DMS153 (cell line): Measurements from ENCODE around the gene GALT.
"Not testable (repeated sequence)": the region's sequence is repeated elsewhere in the genome, so short reads cannot be mapped to it uniquely, and the experiment has no call there.

ENCODE experiments used
- DNase-seq: peaks from one replicate; lab custom pipeline; 2025; lab: John Stamatoyannopoulos, UW

GALT gene

GRCh38 chr9:34627716-34628655, 18.5 kb upstream of the GALT start:
- no peak for DNase-seq

DNA sequence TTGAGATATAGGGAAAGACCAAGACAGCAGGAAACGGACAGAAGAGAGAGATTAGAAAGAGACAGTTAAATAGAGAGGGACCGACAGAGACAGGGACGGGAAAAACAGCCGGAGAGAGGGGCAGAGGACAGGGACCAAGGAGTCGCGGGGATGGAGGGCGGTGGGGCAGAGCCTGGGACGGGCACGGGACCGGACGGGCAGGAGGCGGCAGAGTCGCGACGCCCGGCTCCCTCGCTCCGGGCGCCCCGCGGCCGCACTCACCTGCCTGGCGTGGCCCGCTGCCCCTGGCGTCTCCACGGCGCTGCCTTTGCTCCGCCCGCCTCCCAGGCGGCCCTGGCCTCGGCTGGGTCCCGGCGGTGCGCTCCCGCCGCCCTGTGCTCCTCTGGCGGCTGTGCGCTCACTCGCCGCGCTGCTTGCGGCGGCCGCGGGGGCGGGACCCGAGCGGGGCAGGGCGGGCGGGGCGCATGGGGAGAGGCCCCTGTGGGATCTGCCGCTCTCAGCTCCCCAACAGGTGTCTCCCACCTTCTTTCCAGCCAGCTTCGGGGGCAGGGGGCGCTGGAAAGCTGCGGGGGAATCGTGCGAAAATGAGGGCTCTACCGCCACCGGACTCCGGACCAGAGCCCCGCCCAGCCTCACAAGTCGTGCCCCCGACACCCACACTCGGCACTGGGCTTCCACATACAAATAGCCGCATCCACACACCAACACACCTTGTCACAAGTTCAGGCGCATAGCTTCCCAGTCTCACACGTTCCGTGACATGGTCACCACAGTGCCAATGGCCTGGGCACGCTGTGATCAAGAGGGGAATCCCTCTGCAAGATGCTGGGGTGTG, 17.6 kb upstream of the GALT start, which contains the start of gene ARID3C:
Gene ARID3C (minus strand): TSS at position 411 of the 835 bp plus-strand sequence. CDS start 1,052 bp downstream, outside the sequence.
- DNase-seq = no peak

GRCh38 chr9:34629491-34629808, 17.0 kb upstream of the GALT start:
- no peak for DNase-seq

DNA sequence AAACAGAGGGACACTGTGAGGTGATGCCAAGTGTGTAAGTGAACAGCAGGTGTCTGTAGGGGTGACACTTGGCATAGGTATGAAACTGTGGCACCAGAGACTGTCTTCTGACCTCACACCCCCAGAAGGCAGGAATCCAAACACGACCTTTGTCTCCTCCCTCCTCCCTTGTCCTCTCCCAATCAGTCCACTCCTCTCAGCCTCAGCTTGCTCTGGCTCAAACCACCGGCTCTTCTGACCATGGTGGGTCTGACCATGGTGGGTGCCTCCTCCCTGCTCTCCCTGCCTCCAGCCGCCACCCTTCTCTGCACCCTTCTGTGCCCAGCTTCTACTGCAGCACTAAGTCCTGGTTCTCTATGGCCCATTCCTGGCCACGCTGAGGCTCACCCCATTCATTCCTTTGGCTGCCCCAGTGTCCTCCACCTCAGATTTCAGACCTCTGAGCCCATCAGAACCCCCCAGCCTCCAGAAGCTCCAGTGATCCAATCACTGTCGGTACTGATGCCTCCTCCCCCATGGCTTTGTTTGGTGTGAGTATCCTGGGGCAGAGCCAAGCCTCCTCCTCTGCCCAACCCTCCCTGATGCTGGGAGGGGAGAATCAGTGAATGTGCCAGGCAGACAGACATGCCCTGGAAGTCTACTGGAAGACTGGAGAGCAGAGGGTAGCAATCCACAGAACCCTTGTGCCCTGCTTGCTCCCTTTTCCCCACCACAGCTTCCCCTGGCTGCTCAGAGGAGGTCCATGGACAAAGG, 15.9 kb upstream of the GALT start:
- DNase-seq = no peak

DNA sequence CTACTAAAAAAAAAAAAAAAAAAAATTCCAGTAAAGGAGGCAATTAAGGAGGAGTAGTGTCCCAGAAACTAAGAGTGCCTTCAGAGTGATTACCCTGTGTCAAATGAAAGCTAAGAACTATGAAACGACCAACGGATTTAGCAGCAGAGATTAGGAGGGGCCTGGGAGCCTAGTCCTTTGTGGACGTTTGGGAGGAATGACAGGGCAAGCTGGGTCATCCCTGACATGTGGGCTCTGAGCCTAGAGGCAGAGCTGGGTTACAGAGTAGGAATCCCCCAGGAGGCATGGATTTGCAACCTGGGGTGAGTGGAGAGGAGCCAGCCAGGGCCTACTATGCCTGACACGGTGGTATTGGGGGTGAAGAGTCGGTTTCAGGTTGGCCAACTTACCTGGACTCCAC, 13.3 kb upstream of the GALT start:
- DNase-seq = no peak

- peak; percentile 12 for DNase-seq
These were observed 12.5 kb upstream of the GALT start for GRCh38 chr9:34633851-34634550.

DNA sequence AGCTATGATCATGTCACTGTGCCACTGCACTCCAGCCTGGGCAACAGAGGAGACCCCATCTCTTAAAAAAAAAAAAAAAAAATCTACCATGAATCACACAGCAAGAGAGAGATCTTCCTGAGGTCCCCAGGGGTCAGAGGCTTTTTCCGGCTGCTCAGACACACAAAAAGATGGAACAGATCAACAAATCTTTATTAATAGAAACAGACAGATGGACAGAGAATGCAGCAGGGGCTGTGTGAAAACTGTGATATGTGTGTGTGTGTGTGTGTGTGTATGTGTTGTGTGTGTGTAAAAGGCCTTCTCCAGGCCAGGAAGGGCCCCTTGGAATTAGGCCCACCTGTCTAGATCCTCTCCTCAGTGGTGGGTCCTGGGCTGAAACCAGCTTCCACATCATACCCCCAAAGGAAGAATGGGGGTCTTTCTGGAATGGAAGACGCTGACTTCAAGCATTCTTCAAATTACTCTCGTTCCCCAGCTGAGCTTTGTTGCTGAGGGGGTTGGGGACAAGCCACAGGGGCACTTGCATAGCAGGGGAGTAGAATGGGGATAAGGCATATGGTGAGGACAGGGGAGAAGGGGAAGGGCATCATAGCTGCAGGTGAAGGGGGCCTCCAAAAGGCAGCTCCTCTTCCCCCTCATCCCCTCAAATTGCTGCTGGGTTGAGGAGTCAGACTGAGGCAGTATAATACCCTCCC, 11.8 kb upstream of the GALT start:
- no peak for DNase-seq

DNA sequence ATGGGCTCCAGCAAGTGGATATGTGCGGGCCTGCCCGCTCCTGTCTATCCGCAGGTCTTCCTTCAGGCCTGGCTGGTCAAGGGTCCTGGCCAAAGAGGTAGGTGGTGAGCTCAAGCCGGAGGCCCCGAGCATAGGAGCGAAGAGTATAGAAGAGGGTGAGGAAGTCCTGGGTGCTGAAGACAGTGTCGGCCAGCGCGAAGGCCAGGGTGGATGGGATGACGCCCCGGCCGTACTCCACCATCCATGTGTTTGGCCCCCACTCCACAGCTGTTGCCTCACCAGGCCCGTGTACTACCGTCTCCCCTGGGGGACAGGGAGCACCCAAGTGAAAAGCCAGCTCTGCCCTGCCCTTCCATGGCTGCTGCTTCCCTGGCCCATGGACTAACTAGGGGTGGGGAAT, 10.9 kb upstream of the GALT start:
- DNase-seq = no peak

GRCh38 chr9:34636791-34637355, 9.6 kb upstream of the GALT start:
- DNase-seq = no peak

DNA sequence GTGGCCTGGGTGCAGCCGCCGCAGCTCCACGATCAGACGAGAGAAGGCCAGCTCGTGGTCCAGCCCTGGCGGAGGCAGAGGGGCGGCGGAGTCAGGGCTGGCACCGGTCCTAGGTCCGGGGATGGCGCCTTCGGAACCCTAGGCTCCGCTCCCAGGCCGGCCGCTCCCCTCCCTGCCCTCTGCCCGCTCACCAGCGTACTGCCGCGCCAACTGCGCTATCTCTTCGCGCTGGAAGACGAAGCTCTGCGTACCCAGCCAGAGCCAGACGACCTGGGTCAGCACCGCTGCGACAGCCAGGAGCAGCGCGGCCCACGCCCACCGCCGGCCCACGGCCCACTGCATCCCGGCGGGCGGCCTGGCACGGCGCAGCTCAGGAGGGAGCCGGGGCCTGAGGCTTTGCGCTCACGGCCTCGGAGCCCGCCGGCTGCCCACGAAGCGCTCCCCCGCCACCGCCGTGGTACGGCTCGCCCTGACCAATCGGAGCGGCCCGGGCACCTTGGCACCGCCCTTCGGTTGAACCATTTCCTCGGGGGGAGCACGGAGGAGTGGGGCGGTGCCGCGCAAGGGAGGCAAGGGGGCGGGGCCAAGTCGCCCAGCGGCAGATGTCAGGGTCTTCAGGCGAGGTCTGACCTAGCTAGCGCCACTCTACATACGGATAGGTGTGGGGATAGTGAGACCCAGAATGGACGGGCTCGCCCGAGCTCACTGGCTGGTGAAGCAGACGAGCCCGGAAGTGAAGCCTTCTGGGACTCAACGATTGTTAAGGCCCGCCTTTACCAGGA, 8.9 kb upstream of the GALT start, which contains the start of gene SIGMAR1:
Gene SIGMAR1 (minus strand): TSS at position 432 of the 782 bp plus-strand sequence. CDS start 90 bp downstream, at position 342.
- peak; percentile 78 for DNase-seq

- no peak for DNase-seq
These were observed 8.4 kb upstream of the GALT start for GRCh38 chr9:34638138-34638445.

GRCh38 chr9:34639322-34639721, 7.2 kb upstream of the GALT start:
- not testable (repeated sequence) for DNase-seq

- no peak for DNase-seq
These were observed 3.8 kb upstream of the GALT start for GRCh38 chr9:34642679-34643078.

- DNase-seq = no peak
These were observed 1.6 kb upstream of the GALT start for GRCh38 chr9:34644766-34645314.

DNA sequence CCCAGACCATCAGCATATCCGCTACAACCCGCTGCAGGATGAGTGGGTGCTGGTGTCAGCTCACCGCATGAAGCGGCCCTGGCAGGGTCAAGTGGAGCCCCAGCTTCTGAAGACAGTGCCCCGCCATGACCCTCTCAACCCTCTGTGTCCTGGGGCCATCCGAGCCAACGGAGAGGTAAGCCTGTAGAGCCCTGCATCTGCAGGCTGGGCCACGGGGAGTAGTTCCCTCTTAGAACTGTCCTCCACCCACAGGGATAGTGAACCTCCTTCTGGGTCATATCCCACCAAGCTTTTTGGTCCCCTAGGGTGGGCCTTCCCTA, 569 bp downstream of the GALT start:
- DNase-seq = no peak

DNA sequence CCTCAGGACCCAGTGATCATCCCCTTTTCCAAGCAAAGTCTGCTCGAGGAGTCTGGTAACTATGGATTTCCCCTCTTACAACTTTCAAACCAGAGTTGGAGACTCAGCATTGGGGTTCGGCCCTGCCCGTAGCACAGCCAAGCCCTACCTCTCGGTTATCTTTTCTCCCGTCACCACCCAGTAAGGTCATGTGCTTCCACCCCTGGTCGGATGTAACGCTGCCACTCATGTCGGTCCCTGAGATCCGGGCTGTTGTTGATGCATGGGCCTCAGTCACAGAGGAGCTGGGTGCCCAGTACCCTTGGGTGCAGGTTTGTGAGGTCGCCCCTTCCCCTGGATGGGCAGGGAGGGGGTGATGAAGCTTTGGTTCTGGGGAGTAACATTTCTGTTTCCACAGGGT, 1.2 kb downstream of the GALT start:
- DNase-seq = no peak

DNA sequence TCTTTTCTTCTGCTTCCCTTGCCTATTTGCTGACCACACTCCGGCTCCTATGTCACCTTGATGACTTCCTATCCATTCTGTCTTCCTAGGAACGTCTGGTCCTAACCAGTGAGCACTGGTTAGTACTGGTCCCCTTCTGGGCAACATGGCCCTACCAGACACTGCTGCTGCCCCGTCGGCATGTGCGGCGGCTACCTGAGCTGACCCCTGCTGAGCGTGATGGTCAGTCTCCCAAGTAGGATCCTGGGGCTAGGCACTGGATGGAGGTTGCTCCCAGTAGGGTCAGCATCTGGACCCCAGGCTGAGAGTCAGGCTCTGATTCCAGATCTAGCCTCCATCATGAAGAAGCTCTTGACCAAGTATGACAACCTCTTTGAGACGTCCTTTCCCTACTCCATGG, 2.2 kb downstream of the GALT start:
- no peak for DNase-seq

DNA sequence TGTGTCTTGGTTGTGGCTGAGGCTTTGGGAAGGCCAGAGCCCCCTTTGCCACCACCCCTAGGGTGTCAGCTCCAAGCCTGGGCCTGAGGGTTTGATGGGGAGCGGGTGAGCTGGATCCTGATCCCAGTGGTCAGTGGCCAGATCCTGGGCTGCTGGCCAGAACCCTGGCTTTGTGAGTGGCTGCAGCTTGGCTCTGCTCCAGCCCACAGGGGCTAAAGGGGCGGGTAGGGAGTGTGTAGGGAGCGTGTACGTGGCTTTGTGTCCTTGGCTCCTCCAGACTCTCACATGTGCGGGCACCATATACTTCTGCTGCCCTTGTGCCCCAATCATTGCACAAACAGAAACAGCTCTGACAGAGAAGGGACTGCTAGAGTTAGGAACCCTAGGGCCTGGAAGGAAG, 4.3 kb downstream of the GALT start:
- DNase-seq = no peak

DNA sequence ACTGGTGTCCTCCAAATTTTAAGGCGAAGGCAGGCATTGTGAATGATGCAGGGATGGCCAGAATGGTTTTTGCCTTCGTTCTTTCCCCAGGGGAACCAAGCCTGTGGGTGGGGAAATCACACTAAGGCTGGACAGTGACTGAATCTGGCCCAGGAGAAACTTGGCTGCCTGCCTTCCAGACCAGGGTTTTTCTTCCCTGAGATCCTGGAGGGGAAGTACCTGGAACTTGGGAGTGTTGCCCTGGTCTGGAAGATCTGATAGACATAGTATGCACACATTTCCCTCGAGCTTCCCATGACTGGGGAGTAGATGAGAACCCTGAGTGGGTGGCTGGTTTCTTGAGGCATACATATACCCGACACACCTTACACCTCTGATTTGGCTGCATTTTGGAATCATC, 4.8 kb downstream of the GALT start:
- DNase-seq = no peak
